UCSD-AML1 (cell line): Measurements from ENCODE around the gene YJEFN3.
A peak's percentile ranks its signal among the peaks of the same experiment; 100 is the strongest.

Experiments
- DNase-seq: peaks from one replicate; lab custom pipeline; 2025; ENCODE audit not compliant: unreplicated experiment; lab: John Stamatoyannopoulos, UW

YJEFN3 gene

DNA sequence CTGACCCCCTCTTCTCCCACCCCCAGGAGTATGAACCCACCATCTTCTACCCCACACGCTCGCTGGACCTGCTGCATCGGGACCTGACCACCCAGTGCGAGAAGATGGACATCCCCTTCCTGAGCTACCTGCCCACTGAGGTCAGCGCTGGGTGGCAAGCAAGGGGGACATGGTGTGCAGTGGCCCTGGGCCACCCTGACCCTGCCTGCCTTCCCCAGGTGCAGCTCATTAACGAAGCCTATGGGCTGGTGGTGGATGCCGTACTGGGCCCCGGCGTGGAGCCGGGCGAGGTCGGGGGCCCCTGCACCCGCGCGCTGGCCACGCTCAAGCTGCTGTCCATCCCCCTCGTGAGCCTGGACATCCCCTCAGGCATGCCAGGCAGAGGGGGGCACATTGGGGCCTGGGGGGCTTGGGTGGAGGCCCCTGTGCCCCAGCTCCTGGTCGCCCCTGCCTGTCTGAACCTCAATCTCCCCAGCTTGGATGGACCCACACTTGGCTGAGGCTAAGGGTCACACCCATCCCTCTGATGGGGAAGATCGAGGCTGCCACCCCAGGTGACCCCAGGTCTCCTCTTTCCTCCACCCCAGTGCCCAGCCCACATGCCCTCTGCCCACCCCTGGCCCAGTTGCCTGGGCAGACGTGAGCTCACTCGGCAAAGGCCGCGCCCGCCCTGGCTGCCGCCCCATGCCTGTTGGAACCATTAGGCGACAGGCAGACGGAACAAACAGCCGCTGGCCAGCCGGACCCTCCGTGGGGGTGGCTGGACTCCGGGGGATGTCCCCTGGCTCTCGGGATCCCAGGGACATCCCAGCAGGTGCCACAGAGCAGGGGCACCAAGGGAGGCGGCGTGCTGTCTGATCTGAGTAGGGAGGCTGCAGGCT lies 6.8 kb downstream of the YJEFN3 start:
- no peak for DNase-seq

DNA sequence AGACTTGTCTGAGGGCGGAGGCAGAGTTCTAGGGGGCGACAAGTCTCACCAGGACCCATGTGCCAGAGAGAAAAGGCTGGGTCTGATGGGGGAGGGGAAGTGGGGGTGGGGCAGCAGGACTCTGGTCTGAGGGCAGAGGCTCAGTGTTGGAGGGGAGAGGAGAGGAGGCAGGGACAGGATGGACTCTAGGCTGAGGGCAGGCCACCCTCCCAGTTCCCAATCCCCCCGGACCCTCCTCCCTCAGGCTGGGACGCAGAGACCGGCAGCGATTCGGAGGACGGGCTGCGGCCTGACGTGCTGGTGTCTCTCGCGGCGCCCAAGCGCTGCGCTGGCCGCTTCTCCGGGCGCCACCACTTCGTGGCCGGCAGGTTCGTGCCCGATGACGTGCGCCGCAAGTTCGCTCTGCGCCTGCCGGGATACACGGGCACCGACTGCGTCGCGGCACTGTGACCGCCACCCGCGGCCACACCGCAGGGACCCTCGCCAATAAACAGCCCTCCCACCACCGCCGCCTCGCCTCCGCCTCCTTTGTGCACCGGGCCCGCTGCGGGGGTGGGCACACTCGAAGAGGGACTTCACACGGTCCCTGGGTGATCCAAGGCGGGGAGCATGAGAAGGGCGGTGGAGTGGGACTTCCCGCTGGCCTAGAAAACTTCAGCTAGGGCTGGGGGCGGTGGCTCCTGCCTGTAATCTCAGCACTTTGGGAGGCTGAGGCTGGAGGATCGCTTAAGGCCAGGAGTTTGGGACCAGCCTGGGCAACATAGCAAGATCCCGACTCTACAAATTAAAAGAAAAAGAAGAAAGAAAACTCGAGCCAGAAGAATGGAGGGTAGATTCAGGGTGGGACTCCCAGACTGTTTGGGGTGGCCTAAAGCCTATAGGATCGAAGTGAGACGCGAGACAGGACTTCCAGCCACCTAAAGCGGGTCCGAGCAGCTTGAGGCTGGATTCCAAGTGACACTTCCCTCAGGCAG lies 8.7 kb downstream of the YJEFN3 start:
- no peak for DNase-seq

DNA sequence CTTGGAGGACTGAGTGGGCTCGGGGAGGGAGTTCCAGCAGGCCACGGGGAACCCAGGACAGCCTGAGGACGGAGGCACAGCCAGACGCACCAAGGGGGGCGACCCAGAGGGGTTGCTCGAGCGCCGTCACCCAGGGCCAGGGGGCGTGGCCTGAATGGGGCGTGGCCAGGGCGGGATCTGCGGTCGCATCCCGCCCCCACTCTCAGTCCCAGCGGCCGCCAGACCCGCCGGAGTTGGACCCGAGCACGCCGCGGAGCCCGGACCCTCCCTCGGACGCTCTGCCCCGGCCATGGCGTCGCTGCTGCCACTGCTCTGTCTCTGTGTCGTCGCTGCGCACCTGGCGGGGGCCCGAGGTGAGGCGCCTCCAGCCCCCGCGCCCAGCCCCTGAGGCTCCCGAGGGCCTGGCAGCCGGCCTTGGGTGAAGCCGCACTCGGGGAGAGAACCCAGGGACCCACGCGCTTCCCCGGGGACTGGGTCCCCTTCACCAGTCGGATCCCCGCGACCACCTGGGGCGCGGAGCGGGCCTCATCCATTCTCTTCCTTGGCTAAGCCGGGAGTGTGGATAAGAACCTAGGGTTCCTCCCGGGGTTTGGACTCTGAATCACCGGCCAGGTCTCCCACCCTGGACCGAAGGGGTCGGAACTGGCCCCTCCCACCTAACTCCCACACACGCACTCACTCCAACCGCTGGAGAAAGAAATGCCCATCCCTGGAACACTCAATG lies 9.5 kb downstream of the YJEFN3 start, which contains the start of gene CILP2:
TSS of gene CILP2 (plus strand) at position 205 of the 724 bp plus-strand sequence. CDS start at position 290, 85 bp downstream.
- no peak for DNase-seq

DNA sequence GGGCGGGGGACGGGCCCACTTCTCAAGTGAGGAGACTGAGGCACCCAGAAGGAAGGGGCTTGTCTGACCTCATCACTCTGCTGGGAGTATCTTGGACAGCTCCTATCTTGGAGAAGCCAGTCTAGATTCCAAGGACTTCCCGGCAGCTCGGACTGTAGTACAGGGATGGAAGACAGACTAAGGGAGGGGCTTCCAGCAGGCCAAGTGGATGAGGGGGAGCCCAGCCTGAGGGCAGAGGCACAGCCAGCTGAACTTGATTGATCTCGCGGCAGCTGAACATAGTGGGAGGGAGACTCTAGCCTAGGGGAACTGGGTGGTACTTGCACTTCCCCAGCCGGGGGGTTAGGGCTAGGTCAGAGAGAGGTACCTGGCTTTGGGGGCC lies 10.1 kb downstream of the YJEFN3 start:
- no peak for DNase-seq

DNA sequence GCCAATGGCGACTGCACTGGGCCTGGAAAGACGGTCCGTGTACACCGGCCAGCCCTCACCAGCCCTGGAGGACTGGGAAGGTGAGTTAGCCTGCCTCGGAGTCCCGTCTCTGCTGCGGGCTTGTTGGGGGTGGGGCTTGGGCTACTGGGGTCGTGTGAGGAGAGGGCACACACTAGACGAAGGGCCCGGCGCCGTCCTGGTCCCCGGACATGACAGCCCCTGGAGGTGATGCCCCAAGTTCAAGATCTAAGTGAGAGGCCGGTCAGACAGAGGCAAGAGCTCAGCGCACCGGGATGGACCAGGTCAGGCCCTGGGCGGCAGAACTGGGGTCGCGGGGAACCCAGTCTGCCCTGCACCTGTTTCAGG lies 11.0 kb downstream of the YJEFN3 start:
- no peak for DNase-seq

DNA sequence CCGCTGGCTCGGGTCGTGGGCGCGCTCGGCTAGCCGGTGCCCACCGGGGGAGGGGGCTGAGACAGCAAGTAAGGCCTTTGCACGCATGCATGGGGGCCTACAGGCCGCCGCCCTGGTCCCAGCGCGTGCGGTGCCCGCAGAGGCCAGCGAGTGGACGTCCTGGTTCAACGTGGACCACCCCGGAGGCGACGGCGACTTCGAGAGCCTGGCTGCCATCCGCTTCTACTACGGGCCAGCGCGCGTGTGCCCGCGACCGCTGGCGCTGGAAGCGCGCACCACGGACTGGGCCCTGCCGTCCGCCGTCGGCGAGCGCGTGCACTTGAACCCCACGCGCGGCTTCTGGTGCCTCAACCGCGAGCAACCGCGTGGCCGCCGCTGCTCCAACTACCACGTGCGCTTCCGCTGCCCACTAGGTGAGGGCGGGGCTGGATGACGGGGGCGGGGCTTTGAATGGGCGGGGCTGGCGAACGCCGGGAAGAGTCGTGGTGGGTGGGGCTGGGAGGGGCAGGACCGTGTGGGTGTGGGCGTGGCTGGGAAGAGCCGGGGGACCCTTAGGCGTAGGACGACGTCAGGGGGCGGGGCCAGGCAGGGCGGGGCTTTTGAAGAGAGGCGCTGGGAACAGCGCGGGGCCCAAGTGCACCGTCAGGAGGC lies 11.5 kb downstream of the YJEFN3 start:
- DNase-seq: no peak

DNA sequence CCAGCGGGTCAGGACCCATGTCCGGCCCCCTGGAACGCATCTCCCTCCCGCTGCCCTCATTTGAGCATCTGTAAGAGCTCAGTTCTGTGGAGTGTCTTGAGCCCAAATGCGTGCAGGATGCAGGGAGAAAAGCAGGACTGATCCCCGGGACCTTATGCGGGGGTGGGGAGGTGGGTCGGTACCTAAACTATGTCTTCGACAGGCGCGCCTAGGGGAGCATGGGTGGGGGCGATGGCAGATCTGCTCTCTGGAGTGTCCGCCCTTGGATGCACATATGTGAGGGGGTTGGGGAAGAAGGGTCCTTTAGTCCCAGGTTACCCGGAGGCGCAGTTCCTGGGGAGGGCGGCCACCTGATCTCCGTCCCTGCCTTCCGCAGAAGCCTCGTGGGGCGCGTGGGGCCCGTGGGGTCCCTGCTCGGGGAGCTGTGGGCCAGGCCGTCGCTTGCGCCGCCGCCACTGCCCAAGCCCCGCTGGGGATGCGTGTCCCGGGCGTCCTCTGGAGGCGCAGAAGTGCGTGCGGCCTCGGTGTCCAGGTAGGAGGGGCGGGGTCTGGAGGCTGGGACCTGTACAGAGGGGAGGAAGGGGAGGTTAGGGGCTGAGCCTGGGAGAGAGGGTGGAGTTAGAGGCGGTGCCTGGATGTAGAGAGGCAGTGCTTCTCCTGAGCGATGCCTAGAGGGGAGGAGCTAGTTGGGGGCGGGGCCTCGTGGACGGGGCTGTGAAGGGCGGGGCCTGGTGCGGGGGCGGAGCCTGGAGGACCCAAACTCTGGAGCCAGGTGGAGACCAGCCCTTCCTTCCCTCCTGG lies 12.2 kb downstream of the YJEFN3 start:
- DNase-seq: no peak

DNA sequence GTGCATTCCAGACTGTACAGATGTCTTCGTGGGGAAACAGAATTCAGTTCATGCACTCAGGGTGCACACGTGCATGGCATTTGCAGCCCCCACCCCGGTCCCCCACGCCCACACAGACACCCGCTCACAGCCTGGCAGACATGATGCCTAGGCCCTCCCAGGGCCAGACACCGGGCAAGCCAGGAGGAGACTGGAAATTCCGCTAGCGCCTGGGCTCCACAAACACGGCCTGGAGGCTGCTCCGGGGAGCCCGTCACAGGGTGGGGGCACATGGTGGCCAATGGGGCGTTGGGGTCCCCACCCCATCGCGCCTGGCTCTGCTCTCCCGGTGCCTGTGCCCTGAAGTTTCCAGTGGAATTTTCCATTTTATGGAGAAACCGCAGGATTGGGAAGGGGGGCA lies 12.9 kb downstream of the YJEFN3 start:
- no peak for DNase-seq

DNA sequence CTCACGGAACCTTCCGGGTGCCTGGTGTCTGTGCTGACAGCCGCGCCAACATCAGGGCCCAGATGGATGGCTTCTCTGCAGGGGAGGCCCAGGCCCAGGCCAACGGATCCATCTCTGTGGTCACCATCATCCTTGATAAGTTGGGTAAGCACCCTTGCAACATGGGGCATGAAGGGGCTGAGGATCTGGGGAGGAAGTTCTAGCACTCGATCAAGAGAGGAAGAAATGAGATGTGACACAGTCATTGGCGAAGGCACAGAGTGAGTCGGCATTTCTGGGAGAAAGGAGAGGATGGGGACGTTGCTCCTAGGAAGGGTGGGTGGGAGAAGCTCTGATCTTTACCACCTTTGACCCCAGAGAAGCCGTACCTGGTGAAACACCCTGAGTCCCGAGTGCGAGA lies 13.8 kb downstream of the YJEFN3 start:
- peak; percentile 19 for DNase-seq

DNA sequence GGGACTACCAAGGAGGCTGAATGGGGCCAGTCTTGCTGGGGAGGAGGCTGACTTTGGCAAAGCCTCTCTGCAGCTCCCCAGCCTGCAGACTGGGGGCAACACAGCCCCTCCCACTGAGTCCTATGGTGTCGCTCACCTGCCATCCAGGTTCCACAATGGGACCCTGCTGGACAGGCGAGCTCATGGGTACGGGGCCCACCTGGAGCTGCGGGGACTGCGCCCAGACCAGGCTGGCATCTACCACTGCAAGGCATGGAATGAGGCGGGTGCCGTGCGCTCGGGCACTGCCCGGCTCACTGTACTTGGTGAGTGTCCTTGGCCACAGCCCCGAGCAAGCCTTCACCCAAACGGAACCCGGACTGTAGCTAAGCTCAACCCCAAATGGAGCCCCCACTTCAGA lies 14.4 kb downstream of the YJEFN3 start:
- DNase-seq: no peak

DNA sequence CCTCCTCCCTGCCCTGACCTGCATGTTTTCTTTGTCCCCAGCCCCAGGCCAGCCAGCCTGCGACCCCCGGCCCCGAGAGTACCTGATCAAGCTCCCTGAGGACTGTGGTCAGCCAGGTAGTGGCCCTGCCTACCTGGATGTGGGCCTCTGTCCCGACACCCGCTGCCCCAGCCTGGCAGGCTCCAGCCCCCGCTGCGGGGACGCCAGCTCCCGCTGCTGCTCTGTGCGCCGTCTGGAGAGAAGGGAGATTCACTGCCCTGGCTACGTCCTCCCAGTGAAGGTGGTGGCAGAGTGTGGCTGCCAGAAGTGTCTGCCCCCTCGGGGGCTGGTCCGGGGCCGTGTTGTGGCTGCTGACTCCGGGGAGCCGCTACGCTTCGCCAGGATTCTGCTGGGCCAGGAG lies 14.9 kb downstream of the YJEFN3 start:
- DNase-seq: no peak

DNA sequence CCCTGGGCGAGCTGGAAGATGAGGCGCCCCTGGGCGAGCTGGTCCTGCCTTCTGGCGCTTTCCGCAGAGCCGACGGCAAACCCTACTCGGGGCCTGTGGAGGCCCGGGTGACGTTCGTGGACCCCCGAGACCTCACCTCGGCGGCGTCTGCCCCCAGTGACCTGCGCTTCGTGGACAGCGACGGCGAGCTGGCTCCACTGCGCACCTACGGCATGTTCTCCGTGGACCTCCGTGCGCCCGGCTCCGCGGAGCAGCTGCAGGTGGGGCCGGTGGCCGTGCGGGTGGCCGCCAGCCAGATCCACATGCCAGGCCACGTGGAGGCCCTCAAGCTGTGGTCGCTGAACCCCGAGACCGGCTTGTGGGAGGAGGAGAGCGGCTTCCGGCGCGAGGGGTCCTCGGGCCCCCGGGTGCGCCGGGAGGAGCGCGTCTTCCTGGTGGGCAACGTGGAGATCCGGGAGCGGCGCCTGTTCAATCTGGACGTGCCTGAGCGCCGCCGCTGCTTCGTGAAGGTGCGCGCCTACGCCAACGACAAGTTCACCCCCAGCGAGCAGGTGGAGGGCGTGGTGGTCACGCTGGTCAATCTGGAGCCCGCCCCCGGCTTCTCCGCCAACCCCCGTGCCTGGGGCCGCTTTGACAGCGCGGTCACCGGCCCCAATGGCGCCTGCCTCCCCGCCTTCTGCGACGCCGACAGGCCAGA lies 15.7 kb downstream of the YJEFN3 start:
- no peak for DNase-seq

DNA sequence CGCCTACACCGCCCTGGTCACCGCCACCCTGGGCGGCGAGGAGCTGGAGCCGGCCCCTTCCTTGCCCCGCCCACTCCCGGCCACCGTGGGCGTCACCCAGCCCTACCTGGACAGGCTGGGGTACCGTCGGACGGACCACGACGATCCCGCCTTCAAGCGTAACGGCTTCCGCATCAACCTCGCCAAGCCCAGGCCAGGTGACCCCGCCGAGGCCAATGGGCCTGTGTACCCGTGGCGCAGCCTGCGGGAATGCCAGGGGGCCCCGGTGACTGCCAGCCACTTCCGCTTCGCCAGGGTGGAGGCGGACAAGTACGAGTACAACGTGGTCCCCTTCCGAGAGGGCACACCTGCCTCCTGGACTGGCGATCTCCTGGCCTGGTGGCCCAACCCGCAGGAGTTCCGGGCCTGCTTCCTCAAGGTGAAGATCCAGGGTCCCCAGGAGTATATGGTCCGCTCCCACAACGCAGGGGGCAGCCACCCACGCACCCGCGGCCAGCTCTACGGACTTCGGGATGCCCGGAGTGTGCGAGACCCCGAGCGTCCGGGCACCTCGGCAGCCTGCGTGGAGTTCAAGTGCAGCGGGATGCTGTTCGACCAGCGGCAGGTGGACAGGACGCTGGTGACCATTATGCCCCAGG lies 16.4 kb downstream of the YJEFN3 start:
- DNase-seq: no peak

DNA sequence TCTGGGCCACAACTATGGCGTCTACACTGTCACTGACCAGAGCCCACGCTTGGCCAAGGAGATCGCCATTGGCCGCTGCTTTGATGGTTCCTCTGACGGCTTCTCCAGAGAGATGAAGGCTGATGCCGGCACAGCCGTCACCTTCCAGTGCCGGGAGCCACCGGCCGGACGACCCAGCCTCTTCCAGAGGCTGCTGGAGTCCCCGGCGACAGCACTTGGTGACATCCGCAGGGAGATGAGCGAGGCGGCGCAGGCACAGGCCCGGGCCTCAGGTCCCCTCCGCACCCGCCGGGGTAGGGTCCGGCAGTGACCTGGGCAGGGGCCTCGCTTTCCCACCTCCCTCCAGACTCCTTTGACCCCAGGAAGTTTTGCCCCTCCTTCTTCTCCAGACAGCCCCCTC lies 17.0 kb downstream of the YJEFN3 start:
- no peak for DNase-seq

DNA sequence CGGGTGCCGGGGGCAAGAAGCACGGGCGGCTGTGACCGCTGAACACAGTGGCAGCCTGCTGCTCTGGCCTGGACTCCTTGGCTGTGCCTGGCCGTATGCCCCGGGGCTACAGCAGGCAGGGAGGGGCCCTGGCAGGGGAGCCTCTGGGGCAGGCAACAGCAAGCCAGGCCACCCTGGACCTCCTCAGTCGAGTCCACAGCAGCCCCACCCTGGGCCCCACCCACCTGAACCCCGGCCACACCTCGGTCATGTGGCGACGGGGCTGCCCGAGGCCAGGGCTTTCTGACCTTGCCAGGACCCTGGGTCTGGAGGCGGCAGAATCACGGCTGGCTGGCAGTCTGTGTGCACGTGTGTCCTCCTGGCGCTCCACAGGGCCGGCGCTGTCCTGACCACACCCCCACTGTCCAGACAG lies 18.0 kb downstream of the YJEFN3 start:
- no peak for DNase-seq

DNA sequence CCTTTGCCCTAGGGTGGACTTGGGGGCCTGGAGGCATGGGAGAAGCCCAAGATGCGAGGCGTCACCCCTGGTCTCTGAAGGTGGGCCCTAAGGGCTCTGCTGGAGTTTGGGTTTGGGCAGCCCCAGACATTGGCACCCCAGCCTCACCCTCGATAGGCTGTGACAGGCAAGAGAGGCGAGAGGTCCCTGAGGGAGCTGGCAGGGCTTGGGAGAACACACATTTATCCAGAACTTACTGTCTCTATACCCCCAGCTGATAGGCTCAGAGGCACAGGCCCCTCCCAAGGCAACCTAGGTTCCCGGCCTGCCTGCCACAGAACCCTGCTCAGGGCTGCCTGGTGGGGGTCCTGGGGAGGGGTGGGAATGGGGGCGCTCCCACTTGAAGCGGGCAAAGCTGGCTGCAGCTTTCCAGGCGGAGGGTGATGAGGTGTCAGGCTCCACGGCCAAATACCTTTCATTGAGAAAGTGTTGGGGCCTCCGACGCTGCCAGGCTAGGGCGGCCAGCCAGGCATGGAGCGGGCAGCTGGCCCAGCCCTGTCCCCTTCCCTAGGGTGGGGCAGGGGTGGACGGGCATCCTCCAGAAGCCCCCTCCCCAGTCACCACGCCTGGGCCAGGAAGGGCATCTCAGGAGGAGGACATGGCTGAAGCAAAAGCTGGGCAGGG lies 19.1 kb downstream of the YJEFN3 start:
- no peak for DNase-seq

DNA sequence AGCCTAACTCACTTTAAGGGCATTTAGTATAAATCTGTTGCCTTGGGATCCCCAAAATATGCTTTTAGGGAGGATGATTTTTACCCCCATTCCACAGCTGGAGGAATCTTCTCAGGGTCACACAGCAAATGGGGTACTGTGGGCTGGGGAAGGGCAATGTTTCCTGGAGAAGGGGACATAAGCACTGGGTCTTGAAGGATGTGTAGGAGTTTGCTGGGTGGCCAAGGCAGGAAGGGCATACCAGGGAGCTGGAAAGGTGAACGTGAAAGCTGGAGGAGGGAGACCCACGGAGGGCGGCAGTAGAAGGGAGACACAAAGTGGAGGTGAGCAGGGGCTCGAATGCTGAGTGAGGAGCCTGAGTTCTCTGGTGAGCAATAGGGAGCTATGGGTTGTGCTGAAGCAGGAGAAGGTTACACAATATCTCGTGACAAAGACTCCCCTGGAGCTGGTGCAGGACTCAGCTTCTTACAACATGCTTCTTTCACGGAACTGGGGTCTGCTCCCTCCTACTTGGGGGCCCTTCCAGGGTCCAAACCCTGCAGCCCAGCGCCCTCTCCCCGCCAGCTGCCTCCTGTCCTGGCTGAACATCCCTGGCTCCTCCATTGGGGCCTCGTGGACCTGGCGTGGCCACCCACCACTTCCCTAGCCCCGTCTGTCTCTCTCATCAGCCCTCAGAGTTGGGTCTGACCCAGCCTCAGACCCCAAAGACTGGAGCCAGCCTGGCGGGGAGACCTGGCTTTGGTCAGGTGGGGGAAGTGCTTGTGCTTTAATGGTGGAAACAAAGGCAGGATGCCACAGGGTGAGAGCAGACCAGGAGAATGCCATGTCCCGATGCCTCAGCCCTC lies 20.4 kb downstream of the YJEFN3 start:
- no peak for DNase-seq
